ENCODE measurements around the gene BCAS1.

Gene BCAS1

GRCh38 chr20:54068495-54068894 lies 1.9 kb downstream of the BCAS1 start:
- TF ChIP-seq CTCF (IDR thresholded peaks at IDR 0.05; ENCODE audit: borderline replicate concordance, control extremely low read depth, extremely low read depth, insufficient read depth, missing control alignments): no peak
- in situ Hi-C loops (cut with MboI; ENCODE audit: low sequenced_read_pairs, unreplicated experiment): loop anchor here (25.0 kb wide), 2 partner anchors 506 to 656 kb away; no protein-coding TSS in a partner anchor

GRCh38 chr20:54067606-54068174 lies 2.7 kb downstream of the BCAS1 start:
- DNase-seq (ENCODE audit: low spot score): no peak
- TF ChIP-seq CTCF (IDR thresholded peaks at IDR 0.05; ENCODE audit: borderline replicate concordance, control extremely low read depth, extremely low read depth, insufficient read depth, missing control alignments): no peak
- in situ Hi-C loops (cut with MboI; ENCODE audit: low sequenced_read_pairs, unreplicated experiment): loop anchor here (25.0 kb wide), 2 partner anchors 505 to 655 kb away; no protein-coding TSS in a partner anchor

More at GRCh38 chr20:54068495-54068894, 1.9 kb downstream of the BCAS1 start:
- DNase-seq (ENCODE audit: low spot score): no peak

GRCh38 chr20:54065601-54066038 lies 4.8 kb downstream of the BCAS1 start:
- DNase-seq (ENCODE audit: low spot score): no peak
- in situ Hi-C loops (cut with MboI; ENCODE audit: low sequenced_read_pairs, unreplicated experiment): loop anchor here (25.0 kb wide), 2 partner anchors 503 to 653 kb away; no protein-coding TSS in a partner anchor
- no peak for TF ChIP-seq CTCF (IDR thresholded peaks at IDR 0.05; ENCODE audit: borderline replicate concordance, control extremely low read depth, extremely low read depth, insufficient read depth, missing control alignments)

GRCh38 chr20:54064939-54065338 lies 5.5 kb downstream of the BCAS1 start:
- in situ Hi-C loops (cut with MboI; ENCODE audit: low sequenced_read_pairs, unreplicated experiment): loop anchor here (5.0 to 25.0 kb wide), 3 partner anchors 118 to 653 kb away; no protein-coding TSS in a partner anchor
- no peak for DNase-seq (ENCODE audit: low spot score)
- TF ChIP-seq CTCF (IDR thresholded peaks at IDR 0.05; ENCODE audit: borderline replicate concordance, control extremely low read depth, extremely low read depth, insufficient read depth, missing control alignments): no peak

- no peak for TF ChIP-seq CTCF (IDR thresholded peaks at IDR 0.05; ENCODE audit: borderline replicate concordance, control extremely low read depth, extremely low read depth, insufficient read depth, missing control alignments)
- in situ Hi-C loops (cut with MboI; ENCODE audit: low sequenced_read_pairs, unreplicated experiment): loop anchor here (5.0 to 25.0 kb wide), 3 partner anchors 117 to 652 kb away; no protein-coding TSS in a partner anchor
- DNase-seq (ENCODE audit: low spot score): no peak
Measured at GRCh38 chr20:54063992-54064676, 6.3 kb downstream of the BCAS1 start.

- no peak for DNase-seq (ENCODE audit: low spot score)
- TF ChIP-seq CTCF (IDR thresholded peaks at IDR 0.05; ENCODE audit: borderline replicate concordance, control extremely low read depth, extremely low read depth, insufficient read depth, missing control alignments): no peak
- in situ Hi-C loops (cut with MboI; ENCODE audit: low sequenced_read_pairs, unreplicated experiment): loop anchor here (5.0 to 25.0 kb wide), 3 partner anchors 116 to 651 kb away; no protein-coding TSS in a partner anchor
Measured at GRCh38 chr20:54063580-54063979, 6.8 kb downstream of the BCAS1 start.
